GM18909 (cell line): ENCODE measurements around the gene ANGEL1.

Experiments used
- ATAC-seq: cut with Tn5 transposase; IDR thresholded peaks from one replicate; pipeline ENCODE4 v1.9.1; 2021; ENCODE audit warnings: mild to moderate bottlenecking; ENCODE audit not compliant: unreplicated experiment, poor library complexity

ANGEL1 gene

DNA sequence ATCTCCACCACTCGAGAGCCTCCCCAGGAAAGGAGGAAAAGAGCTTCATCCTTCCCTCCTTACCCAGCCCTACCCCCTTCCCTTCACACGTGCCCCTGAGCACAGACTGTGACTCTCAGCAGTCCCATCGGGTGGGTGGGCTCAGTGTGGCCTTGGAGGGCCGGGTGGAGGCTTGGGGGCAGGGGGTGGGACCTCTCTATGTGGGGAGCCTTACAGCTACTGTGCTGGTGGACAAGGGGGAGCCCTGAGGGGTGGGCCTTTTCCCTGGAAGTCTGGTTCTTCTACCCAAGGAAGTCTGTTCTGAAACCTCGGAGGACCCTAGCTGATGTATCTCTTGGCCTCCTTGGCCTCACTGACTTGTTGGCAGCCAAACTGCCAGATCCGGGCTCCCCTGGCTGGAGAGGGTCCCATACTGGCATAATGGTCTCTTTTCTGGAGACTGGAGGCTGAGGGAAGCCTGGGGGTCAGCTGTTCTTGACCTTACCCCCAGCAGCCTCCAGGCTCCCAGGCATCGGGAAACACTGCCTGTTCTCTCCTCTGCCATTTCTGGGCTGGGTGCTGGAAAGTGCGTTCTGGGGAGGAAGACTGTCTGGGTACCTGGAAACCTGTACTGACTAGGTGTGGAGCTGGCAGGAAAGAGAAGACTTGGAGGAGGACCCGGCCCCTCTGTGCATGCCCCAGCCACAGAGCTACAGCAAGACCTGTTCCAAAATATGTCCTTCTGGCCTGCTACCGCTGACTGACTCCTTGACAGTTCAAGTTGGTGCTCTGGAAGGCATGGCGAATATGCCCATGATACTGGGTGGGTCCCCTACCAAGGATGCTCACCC is 43.8 kb downstream of the ANGEL1 start:
- ATAC-seq, result peak; percentile 21

DNA sequence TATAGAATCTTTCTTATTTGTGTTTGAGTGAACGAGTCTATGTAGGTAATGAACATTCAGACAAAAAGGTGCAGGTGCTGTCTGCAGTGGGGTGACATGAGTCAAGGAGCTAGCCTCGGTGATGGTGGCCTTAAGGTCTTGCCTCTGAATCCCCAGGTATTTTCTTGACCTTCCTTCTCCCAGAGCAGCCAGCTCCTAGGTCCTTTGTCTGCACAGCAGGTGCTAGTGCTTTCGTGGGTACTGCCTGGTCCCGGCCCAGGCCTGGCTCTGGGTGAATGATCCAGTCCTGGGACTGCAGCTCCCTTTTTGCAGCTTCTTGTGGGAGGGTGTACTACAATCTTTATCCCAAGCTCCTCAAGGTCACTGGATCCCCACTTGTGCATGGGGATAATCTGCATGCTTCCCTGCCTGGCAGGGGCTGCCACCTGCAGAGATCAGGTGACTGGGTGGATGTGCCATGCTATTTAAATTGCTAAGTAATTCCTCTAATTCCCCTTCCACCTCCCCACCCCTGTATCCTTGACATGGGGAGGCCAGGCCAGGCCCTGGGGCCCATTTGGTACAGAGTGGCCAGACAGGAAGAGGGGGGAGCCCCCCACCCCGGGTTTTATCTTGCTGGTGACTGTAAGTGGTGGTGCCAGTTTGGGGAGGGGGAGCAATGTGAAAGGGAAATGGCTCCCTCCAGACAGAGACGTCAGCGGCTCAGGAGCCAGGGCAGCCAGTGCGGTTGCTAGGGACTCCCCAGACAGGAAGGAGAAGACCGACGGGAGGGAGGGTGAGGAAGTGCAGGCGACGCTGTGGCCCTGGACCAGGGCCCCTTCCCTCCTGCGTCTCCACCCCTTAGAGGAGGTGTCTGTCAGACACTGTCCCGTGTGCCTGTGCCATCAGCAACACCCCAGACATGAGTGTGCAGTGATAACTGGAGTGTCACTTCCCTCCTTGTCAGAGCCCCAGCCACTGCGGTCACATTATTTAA is 44.7 kb downstream of the ANGEL1 start:
- peak; percentile 89 for ATAC-seq

DNA sequence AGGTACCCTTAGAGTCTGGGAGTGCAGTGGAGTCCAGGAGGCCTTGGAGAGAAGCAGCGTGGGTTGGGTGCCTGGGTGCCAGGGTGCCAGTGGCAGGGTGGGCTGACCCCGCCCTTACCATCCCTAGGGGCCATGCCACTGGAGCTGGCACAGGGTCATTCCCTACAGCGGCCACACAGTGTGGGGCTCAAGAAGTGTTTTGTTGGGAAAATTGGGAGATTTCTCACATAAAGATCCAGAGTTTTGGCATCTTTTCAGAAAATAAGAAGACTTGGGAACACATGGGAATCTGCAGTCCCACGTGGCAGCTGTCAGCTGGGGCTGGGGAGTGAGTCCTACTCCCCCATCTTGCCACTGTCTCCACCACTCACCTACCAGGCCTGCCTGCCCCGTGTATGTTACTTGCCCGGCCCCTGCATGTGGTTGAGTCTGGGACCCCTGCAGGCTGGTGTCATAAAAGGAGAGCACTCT is 47.2 kb downstream of the ANGEL1 start:
- no peak for ATAC-seq

DNA sequence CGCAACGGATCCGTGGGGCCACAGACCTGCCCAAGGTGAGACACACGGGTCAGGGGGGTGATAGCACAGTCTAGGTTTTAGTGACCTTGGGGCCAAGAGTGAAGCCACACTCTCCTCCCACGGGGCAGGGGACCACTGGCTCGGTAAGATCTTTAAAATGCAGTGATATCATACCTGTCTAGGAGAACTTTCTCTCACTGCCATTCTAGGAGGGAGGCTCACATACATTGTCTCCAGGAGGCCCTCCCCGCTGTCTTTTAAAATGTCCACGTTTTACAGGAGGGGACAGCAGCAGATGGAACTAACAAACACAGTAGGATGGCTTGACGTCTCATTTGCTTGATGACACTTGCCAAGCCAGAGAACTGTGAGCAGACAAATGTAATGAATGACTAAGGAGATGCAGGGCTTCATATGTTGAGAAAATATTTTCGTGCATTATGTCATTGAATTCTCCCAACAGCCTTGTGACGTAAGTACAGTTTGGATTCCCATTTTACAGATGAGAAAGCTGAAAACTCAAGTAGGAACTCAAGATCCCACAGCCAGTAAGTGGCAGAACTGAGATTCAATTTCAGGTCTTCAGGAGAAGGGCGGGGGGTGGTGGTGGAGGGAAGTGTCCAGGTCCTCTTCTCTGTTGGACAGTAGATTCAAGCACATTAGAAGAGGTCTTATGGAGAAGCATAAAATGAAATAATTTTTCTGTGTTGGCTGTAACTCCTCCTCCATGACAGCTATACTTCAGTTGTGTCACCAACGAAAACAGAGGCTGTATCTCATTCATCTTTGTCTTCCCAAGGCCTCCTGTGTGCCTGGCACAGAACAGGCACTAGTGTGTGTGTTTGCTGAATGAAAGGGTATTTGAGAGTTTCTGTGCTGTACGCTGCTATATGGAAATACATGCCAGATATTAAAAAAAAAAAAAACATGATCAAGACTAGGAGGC is 49.3 kb downstream of the ANGEL1 start:
- ATAC-seq, result no peak

DNA sequence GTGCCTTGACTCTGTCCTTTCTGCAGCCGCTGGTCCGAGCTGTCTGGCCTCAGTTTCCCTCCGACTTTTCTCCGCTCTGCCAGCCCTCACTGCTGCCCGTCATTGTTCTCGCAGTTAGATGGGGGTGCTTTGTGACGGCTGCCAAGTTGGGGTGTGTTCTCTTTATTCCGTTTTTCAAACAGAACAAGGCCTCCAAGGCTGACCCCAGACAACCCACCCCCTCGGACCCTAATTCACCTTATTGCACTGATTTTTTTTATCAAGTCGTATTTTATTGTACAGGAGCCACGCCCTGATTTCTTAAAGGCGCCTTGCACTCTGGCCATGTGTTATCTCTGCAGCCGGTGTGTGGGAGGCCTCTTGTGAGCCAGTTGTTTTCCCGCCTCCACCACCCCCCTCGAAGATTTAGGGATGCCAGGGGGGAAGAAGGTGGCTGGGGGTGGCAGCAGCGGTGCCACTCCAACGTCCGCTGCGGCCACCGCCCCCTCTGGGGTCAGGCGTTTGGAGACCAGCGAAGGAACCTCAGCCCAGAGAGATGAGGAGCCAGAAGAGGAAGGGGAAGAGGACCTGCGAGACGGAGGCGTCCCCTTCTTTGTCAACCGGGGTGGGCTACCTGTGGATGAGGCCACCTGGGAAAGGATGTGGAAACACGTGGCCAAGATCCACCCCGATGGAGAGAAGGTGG is 50.1 kb downstream of the ANGEL1 start:
- ATAC-seq, result no peak

DNA sequence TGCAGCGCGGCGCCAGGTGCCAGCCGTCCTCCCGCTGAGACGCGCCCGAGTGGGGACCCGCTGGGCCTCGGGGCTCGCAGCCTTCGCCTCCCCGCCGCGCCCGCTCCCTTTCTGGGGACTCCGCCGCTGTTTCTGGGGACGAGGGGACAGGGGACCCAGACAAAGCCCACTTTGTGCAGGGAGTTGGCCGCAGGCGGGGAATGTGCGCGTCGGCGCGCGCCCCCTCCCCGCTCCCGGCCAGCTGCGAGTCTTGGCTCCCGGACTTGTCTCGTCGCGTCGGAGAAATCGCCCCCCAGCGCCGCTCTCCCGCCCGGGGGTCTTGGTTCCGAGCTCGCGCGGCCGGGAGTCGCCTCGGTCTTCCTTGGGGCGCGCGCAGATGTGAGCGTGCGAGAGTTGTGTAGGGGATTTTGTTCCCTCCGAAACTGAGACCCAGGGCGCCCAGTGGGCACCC is 50.7 kb downstream of the ANGEL1 start:
- ATAC-seq, result peak; percentile 16

DNA sequence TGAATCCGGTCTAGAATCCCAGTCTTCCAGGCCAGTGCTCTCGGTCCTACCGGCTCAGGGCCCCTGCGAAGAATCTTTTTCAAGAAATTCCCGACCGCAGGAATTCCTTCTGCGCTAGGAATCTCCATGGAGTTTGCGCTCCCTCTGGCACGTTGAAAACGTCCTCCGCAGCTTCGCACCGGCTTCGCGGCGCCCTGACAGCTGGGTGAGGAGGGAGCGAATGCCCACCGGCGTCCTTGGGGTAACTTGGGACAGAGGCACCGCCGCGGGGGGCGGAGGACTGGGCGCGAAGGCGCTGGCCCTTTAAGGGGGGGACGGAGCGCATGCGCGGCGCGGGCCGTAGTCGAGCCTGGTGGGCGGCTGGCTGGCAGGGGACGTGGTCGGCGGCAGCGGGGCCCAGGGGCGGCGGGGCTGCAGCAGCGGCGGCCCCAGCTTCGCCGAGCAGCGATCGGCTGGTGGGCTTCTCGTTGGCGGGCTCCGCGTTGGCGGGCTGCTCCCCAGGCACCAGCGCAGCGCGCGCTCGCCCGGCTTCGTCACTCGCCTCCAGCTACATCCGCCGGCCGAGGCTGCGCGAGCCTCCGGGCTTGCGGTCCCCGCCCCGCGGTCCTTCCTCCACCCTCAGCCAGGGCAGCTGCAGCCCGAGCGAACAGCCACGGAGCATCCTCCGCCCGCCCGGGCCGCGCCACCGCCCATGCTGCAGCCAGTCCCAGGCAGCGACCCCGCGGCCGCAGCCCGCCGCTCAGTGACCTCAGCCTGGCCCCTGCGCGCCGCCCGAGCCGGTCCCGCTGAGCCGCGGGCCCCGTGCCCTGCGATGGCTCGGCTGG is 51.3 kb downstream of the ANGEL1 start, which contains the start of gene VASH1:
VASH1 (plus strand) TSS at position 333 of the 824 bp plus-strand sequence. CDS start 1,354 bp downstream, outside the sequence.
- ATAC-seq, result peak; percentile 83

DNA sequence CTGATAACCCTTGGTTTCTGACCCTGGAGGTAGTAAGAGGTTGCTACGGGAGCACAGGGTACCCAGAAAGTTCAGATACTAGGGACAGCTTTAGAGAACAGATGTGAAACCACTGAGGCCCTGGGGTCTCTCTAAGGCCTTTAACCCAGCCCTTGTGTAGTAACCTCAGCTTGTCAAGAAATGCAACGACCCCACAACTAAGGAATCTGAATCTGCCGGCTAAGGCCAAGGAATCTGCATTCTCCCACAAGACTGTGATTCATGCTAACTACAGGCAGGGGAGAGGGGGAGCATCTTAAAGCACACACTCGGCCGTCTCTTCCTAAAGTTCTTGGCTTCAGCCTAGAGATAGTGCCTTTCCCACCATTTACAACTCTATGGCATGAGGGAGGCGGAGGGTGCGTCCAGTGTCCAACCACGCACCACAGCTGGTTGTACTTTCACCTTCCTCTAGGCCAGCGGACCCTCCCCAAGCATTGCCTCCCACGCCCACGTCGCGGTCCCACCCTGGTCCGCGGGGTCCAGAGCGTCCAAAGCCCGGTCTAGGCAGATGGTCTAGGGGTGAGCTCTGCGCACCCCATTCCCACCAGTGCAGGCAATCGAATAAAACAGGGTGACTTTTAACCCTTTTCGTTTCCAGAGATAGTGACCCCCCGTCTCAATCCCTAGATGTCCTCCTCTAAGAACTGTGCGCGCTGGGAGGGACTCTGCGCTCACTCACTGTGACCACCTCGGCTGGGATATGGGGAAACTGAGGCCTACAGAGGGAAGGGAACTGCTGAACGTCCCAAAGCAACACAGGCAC is 52.1 kb downstream of the ANGEL1 start:
- no peak for ATAC-seq

DNA sequence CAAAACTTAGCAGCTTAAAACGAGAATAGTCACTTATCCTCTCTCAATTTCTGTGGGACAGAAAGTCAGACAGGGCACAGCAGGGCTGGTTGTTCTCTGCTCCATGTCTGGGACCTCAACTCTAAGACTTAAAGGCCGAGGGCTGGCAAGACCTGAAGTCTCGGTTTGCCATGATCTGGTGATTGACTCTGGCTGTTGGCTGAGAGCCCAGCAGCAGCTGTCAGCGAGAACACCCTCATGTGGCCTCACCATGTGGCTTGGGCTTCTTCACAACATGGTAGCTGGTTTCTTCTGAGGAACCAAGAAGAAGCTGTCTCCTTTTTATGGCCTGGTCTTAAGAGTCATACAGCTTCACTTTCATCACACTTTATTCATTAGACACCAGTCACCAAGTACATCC is 53.1 kb downstream of the ANGEL1 start:
- no peak for ATAC-seq

DNA sequence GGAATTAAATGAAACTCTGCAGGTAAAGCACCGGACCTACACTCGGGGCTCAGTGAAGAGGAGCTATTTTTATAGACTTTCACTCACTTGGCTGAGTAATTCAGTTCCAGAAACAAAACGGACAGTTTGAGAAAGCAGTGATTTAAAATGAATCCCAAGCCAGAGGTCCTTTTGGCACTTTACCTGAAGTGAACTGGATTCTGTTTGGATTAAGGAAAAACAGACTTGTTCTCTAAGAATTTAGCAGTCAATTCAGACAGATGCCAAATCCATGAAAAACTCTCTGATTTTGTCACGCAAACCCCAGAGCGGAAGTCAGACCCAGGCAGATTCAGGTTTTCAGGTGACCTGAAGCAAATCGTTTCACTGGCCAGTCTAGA is 56.3 kb downstream of the ANGEL1 start:
- ATAC-seq, result no peak

DNA sequence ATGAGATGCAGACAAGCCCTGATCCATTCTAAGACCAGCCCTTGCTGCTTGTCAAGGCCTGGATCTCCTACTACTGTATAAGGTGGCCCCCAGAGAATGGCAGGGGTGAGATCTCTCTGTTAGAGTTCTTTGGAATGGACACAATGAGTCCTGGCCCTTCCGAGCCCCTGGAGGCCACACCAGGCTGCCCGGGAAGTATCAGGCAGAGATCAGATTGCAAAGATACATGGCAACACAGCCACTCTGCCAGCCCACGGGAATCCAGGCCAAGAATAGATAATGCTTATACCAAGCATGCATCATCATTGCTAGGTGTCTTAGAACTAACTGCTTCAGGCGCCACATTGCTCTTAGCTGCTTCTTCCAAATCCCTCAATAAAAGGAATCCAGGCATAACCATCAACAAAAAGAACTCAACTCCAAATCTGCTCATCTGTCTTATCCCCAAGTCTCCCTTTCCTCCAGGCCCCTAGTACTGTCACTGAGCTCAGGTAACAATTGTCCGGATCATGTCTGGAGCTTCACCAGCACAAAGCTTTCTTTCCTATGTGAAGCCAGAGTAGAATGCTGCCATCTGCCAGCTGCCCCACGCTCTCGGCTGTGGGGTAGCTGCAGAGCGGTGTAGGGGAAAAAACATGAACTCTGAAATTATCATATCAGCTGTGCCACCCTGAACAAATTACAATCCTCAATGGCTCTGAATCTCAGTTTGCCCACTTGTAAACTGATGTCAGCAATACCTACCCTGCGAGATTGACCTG is 56.9 kb downstream of the ANGEL1 start:
- no peak for ATAC-seq

DNA sequence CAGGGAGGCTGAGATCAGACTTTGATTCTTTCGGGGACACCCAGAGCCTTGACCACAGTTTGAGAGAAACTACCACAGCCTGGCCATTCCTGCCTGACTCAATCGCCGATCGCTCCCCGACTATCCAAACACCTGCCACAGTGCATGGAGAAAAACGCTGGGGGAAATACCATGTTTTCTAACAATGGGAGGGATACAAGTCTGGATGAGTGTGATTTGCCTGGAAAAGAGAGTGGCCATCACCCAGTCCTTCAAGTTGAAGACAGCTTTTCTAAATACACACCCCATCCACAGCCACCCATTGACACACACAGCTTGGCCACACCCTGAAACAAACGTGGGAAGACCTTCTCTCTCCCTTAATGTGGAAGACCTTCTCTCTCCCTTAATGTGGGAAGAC is 58.1 kb downstream of the ANGEL1 start:
- ATAC-seq, result no peak

DNA sequence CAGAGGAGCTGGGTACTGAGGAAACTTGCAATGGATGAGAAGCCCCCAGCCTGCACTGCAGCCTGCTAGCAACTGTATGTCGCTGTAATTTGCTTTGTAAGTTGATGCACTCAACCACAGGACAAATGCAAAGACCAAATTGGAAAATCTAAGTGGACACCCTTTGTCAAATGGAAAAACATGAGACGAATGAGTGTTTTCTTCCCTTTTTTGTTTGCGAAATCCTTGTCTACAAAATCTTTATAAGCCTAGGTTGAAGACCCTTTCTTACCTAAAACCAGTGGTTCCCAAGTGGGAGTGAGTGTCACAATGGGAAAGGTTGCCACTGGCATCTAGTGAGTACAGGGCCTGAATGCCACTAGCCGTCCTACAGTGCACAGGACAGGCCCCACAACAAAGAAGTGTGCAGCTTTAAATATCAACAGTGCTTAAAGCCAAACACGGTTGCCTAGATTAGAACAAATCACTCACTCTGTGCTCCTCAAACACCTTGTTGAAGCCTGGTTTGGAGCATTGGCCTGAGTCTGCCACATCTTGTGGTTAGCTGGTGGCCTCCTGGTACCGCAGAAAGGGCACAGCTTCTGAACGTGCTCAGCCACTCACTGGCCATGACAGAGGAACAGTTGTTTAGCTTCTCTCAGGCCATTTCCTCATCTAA is 59.0 kb downstream of the ANGEL1 start:
- ATAC-seq, result no peak

DNA sequence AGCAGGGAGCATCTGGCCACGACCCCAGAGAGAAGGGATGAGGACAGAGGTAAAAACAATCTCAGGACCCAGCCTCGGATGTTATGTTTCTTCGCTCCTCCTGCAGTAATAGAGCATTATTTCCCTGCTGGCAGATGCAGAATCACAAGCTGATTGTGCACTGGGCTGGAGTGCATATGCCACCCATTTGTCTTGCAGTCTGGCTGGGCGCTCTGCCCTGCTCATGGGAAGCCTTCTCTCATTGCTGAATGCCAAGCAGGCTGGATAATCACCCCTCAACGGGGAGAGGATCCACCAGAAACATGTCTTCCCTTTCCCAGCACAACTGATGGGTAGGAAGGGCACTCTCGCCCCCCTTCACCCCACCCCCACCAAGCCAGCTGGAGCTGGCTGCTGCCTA is 59.9 kb downstream of the ANGEL1 start:
- ATAC-seq, result no peak

DNA sequence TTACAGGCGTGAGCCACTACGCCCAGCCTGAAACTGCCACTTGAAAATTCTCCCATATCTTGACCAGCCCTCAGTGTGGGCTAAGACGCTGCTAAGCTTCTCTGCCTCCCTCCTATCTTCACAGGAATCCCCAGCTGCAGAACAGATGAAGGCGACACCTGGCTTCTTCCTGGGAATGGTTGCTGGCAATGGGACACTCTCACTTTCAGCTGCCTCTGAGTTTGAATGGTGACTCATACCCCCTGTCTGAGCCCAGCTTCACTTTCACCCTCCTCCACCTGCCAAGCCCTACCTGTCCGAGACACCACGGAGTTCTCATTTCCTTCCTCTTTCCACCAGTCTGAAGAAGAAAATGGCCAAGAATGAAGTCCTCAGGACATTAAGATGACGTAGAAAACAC is 69.7 kb downstream of the ANGEL1 start:
- no peak for ATAC-seq

DNA sequence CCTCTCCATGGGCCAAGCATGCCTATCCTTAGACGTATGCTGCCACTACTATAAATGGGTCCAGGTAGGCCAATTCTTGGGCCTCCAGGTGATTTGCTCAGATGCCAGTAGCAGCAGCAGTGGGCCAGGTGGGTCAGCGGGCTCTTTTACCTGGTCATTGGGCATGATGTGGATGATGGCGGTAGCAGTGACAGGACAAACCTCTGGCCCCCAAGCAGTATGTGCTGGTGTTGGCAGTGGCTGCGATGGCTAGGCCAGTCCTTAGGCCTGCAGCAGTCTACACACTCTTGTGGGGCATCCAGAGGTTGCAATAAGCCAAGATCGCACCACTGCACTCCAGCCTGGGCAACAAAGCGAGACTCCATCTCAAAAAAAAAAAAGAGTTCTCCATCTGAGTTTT is 70.5 kb downstream of the ANGEL1 start:
- ATAC-seq, result no peak
